AG08396 (cell line): ENCODE measurements around the gene VTI1A.
"Not testable (repeated sequence)": the region's sequence is repeated elsewhere in the genome, so short reads cannot be mapped to it uniquely, and the experiment has no call there.

ENCODE experiments used
- DNase-seq: peaks from one replicate; pipeline ENCODE4 v3.0.0; 2012; ENCODE audit warnings: low spot score, mixed read lengths

VTI1A gene

GRCh38 chr10:112507046-112507445 lies 60.0 kb downstream of the VTI1A start:
- DNase-seq: no peak

GRCh38 chr10:112507988-112508387 lies 61.0 kb downstream of the VTI1A start:
- no peak for DNase-seq

GRCh38 chr10:112509558-112510291 lies 62.7 kb downstream of the VTI1A start:
- no peak for DNase-seq

- no peak for DNase-seq
These were observed 63.4 kb downstream of the VTI1A start for GRCh38 chr10:112510384-112510783.

GRCh38 chr10:112512294-112512693 lies 65.3 kb downstream of the VTI1A start:
- DNase-seq: no peak

- no peak for DNase-seq
These were observed 68.1 kb downstream of the VTI1A start for GRCh38 chr10:112515126-112515525.

- DNase-seq: no peak
These were observed 68.8 kb downstream of the VTI1A start for GRCh38 chr10:112515852-112516251.

- no peak for DNase-seq
These were observed 70.4 kb downstream of the VTI1A start for GRCh38 chr10:112517451-112517862.

GRCh38 chr10:112519133-112519761 lies 72.2 kb downstream of the VTI1A start:
- no peak for DNase-seq

GRCh38 chr10:112520914-112521313 lies 73.9 kb downstream of the VTI1A start:
- no peak for DNase-seq

GRCh38 chr10:112524641-112525040 lies 77.6 kb downstream of the VTI1A start:
- no peak for DNase-seq

- no peak for DNase-seq
These were observed 78.2 kb downstream of the VTI1A start for GRCh38 chr10:112525200-112525599.

- DNase-seq: no peak
These were observed 79.1 kb downstream of the VTI1A start for GRCh38 chr10:112526139-112526538.

- DNase-seq: no peak
These were observed 79.9 kb downstream of the VTI1A start for GRCh38 chr10:112526906-112527305.

GRCh38 chr10:112528235-112528634 lies 81.2 kb downstream of the VTI1A start:
- DNase-seq: no peak

- no peak for DNase-seq
These were observed 84.4 kb downstream of the VTI1A start for GRCh38 chr10:112531421-112531820.

GRCh38 chr10:112532189-112532588 lies 85.2 kb downstream of the VTI1A start:
- no peak for DNase-seq

GRCh38 chr10:112532956-112533355 lies 85.9 kb downstream of the VTI1A start:
- no peak for DNase-seq

- no peak for DNase-seq
These were observed 86.9 kb downstream of the VTI1A start for GRCh38 chr10:112533916-112534315.

- DNase-seq: no peak
These were observed 88.5 kb downstream of the VTI1A start for GRCh38 chr10:112535531-112535951.

GRCh38 chr10:112536663-112537062 lies 89.6 kb downstream of the VTI1A start:
- DNase-seq: no peak

GRCh38 chr10:112538168-112538567 lies 91.2 kb downstream of the VTI1A start:
- no peak for DNase-seq

GRCh38 chr10:112539340-112539739 lies 92.3 kb downstream of the VTI1A start:
- DNase-seq: no peak

- not testable (repeated sequence) for DNase-seq
These were observed 95.8 kb downstream of the VTI1A start for GRCh38 chr10:112542823-112543222.
